Lung microvascular endothelial cell (primary cell): Measurements from ENCODE around the gene ANKRD36C. TPM values are rescaled to one million over a fixed set of nuclear protein-coding genes. Genes with fewer than 3 reads are reported as not detected.
"Not testable (repeated sequence)": the region's sequence is repeated elsewhere in the genome, so short reads cannot be mapped to it uniquely, and the experiment has no call there.

Source experiments
- DNase-seq, 2 donors: peaks; one replicate each; pipeline versions ENCODE4 v3.0.0 to v3.0.0-alpha.2; 2010; ENCODE audit warnings: low read depth in 2 of 2
- total RNA-seq: library from RNA; depleted of rRNA; stranded (reverse); fragments of >200 nt; gene quantifications from 2 replicates; pipeline ENCODE4 v1.2.1, GENCODE V29; 2014

ANKRD36C gene
- total RNA-seq, 1 donor from 2014 or later = 20.2 TPM

- not testable (repeated sequence) for DNase-seq
These were observed 16.4 kb upstream of the ANKRD36C start for GRCh38 chr2:96008051-96008450.

- DNase-seq = not testable (repeated sequence)
These were observed 14.6 kb upstream of the ANKRD36C start for GRCh38 chr2:96006248-96006647.

- peak; percentile 42 to 47 for DNase-seq
These were observed 1.1 kb upstream of the ANKRD36C start for GRCh38 chr2:95992520-95993272.

- not testable (repeated sequence) for DNase-seq
These were observed 478 bp upstream of the ANKRD36C start for GRCh38 chr2:95992102-95992501.

- not testable (repeated sequence) for DNase-seq
These were observed 740 bp downstream of the ANKRD36C start for GRCh38 chr2:95990884-95991283.

GRCh38 chr2:95951662-95952061 lies 40.0 kb downstream of the ANKRD36C start:
- not testable (repeated sequence) for DNase-seq

GRCh38 chr2:95948039-95948438 lies 43.6 kb downstream of the ANKRD36C start:
- not testable (repeated sequence) for DNase-seq

GRCh38 chr2:95939947-95940346 lies 51.7 kb downstream of the ANKRD36C start:
- DNase-seq = not testable (repeated sequence)

- DNase-seq = not testable (repeated sequence)
These were observed 60.9 kb downstream of the ANKRD36C start for GRCh38 chr2:95930740-95931139.

- DNase-seq = not testable (repeated sequence)
These were observed 74.6 kb downstream of the ANKRD36C start for GRCh38 chr2:95917007-95917406.

- peak; percentile 40 to 42 for DNase-seq
These were observed 76.5 kb downstream of the ANKRD36C start for GRCh38 chr2:95915131-95915530.

GRCh38 chr2:95911431-95911830 lies 80.2 kb downstream of the ANKRD36C start:
- peak; percentile 76 to 80 for DNase-seq

GRCh38 chr2:95894443-95894842 lies 97.2 kb downstream of the ANKRD36C start:
- DNase-seq = peak in 1 of 2 donors; percentile 3

- not testable (repeated sequence) for DNase-seq
These were observed 123.7 kb downstream of the ANKRD36C start for GRCh38 chr2:95867929-95868328.

- DNase-seq = not testable (repeated sequence)
These were observed 124.5 kb downstream of the ANKRD36C start for GRCh38 chr2:95867047-95867677.

- not testable (repeated sequence) for DNase-seq
These were observed 129.5 kb downstream of the ANKRD36C start for GRCh38 chr2:95862121-95862520.

GRCh38 chr2:95836151-95836550 lies 155.5 kb downstream of the ANKRD36C start:
- DNase-seq = no peak

- DNase-seq = not testable (repeated sequence)
These were observed 157.3 kb downstream of the ANKRD36C start for GRCh38 chr2:95834077-95835013.

GRCh38 chr2:95824218-95824617 lies 167.4 kb downstream of the ANKRD36C start:
- DNase-seq = not testable (repeated sequence)

- not testable (repeated sequence) for DNase-seq
These were observed 174.1 kb downstream of the ANKRD36C start for GRCh38 chr2:95817521-95817920.

GRCh38 chr2:95813311-95813710 lies 178.3 kb downstream of the ANKRD36C start:
- DNase-seq = not testable (repeated sequence)

GRCh38 chr2:95799892-95800291 lies 191.7 kb downstream of the ANKRD36C start:
- DNase-seq = no peak
